Measurements from ENCODE around the gene PRSS8.

Gene PRSS8

GRCh38 chr16:31112711-31113110, 22.8 kb downstream of the PRSS8 start:
- Histone ChIP-seq H3K4me3 (no peak overlapping the region), H3K27me3 (no peaks in the 10 kb centered on the region), H3K4me2 (peak overlapping the region; percentile 70), H3K36me3 (peaks cover 43% of the 10 kb centered on the region), H3K9me3 (no peaks in the 10 kb centered on the region), H4K20me1 (no peaks in the 10 kb centered on the region), H3K4me1 (peaks cover 57% of the 10 kb centered on the region), H3K9ac (peak overlapping the region; percentile 51), H3K27ac (peak overlapping the region; percentile 77)
- TF ChIP-seq Cebpa-rat (IDR thresholded peaks at IDR 0.05): no peak

GRCh38 chr16:31111881-31112466, 23.6 kb downstream of the PRSS8 start:
- no peak overlapping the region for H3K27ac ChIP-seq
- no peak overlapping the region for H3K4me3 ChIP-seq
- H3K27me3 ChIP-seq: no peaks in the 10 kb centered on the region
- no peak overlapping the region for H3K4me2 ChIP-seq
- peaks cover 64% of the 10 kb centered on the region for H3K4me1 ChIP-seq
- H3K9me3 ChIP-seq: no peaks in the 10 kb centered on the region
- no peak overlapping the region for H3K9ac ChIP-seq
- peaks cover 43% of the 10 kb centered on the region for H3K36me3 ChIP-seq
- no peaks in the 10 kb centered on the region for H4K20me1 ChIP-seq
- no peak for TF ChIP-seq Cebpa-rat (IDR thresholded peaks at IDR 0.05)

GRCh38 chr16:31110106-31111034, 25.2 kb downstream of the PRSS8 start:
- Histone ChIP-seq H3K4me3 (no peak overlapping the region), H3K27ac (no peak overlapping the region), H4K20me1 (no peaks in the 10 kb centered on the region)

GRCh38 chr16:31109622-31110021, 25.9 kb downstream of the PRSS8 start:
- Histone ChIP-seq H4K20me1 (no peaks in the 10 kb centered on the region), H3K4me3 (no peak overlapping the region; the same call in 1 of the 2 replicates), H3K4me2 (peak overlapping the region; percentile 98), H3K4me1 (peaks cover 65% of the 10 kb centered on the region), H3K36me3 (peaks cover 43% of the 10 kb centered on the region), H3K9me3 (no peaks in the 10 kb centered on the region), H3K9ac (no peak overlapping the region), H3K27me3 (no peaks in the 10 kb centered on the region), H3K27ac (no peak overlapping the region)
- TF ChIP-seq Cebpa-rat (IDR thresholded peaks at IDR 0.05): no peak

More at GRCh38 chr16:31110106-31111034, 25.2 kb downstream of the PRSS8 start:
- no peak overlapping the region for H3K9ac ChIP-seq
- peaks cover 66% of the 10 kb centered on the region for H3K4me1 ChIP-seq
- no peak for TF ChIP-seq Cebpa-rat (IDR thresholded peaks at IDR 0.05)
- peaks cover 43% of the 10 kb centered on the region for H3K36me3 ChIP-seq
- no peaks in the 10 kb centered on the region for H3K27me3 ChIP-seq
- H3K4me2 ChIP-seq: no peak overlapping the region
- H3K9me3 ChIP-seq: no peaks in the 10 kb centered on the region

- no peak for TF ChIP-seq Cebpa-rat (IDR thresholded peaks at IDR 0.05)
- H3K9ac ChIP-seq: peak overlapping the region; percentile 95
- H3K27ac ChIP-seq: peak overlapping the region; percentile 90
- no peaks in the 10 kb centered on the region for H4K20me1 ChIP-seq
- H3K36me3 ChIP-seq: peaks cover 43% of the 10 kb centered on the region
- no peaks in the 10 kb centered on the region for H3K27me3 ChIP-seq
- H3K4me3 ChIP-seq: peak overlapping the region; percentile 100
- no peaks in the 10 kb centered on the region for H3K9me3 ChIP-seq
- H3K4me2 ChIP-seq: peak overlapping the region; percentile 98
- H3K4me1 ChIP-seq: peaks cover 59% of the 10 kb centered on the region
Measured at GRCh38 chr16:31108794-31109558, 26.6 kb downstream of the PRSS8 start.

GRCh38 chr16:31108035-31108793, 27.3 kb downstream of the PRSS8 start, which contains the start of gene BCKDK:
TSS of gene BCKDK (plus strand) at chr16:31108386. CDS start at chr16:31109224, 838 bp downstream.
- Histone ChIP-seq H3K4me1 (peaks cover 51% of the 10 kb centered on the region), H3K9me3 (no peaks in the 10 kb centered on the region), H3K36me3 (peaks cover 42% of the 10 kb centered on the region), H3K27me3 (no peaks in the 10 kb centered on the region), H3K4me2 (peak within 1 kb of the TSS; percentile 98), H3K4me3 (peak within 1 kb of the TSS; percentile 100), H4K20me1 (no peaks in the 10 kb centered on the region), H3K27ac (peak within 1 kb of the TSS; percentile 90), H3K9ac (peak within 1 kb of the TSS; percentile 95)
- no peak for TF ChIP-seq Cebpa-rat (IDR thresholded peaks at IDR 0.05)

GRCh38 chr16:31107465-31107867, 28.1 kb downstream of the PRSS8 start:
- H3K27me3 ChIP-seq: no peaks in the 10 kb centered on the region
- TF ChIP-seq Cebpa-rat (IDR thresholded peaks at IDR 0.05): no peak
- H3K9ac ChIP-seq: peak overlapping the region; percentile 95; the same call in 1 of the 2 replicates
- no peaks in the 10 kb centered on the region for H4K20me1 ChIP-seq
- H3K4me2 ChIP-seq: peak overlapping the region; percentile 98
- H3K27ac ChIP-seq: 0 out of 2 replicates have a peak overlapping the region, but pooled peaks have one; percentile 23
- H3K4me3 ChIP-seq: peak overlapping the region; percentile 100
- peaks cover 43% of the 10 kb centered on the region for H3K4me1 ChIP-seq
- H3K36me3 ChIP-seq: peaks cover 34% of the 10 kb centered on the region
- no peaks in the 10 kb centered on the region for H3K9me3 ChIP-seq

GRCh38 chr16:31106509-31107464, 28.7 kb downstream of the PRSS8 start:
- peaks cover 40% of the 10 kb centered on the region for H3K4me1 ChIP-seq
- no peaks in the 10 kb centered on the region for H4K20me1 ChIP-seq
- H3K36me3 ChIP-seq: peaks cover 27% of the 10 kb centered on the region
- H3K4me2 ChIP-seq: peak overlapping the region; percentile 98
- no peaks in the 10 kb centered on the region for H3K9me3 ChIP-seq
- TF ChIP-seq Cebpa-rat (IDR thresholded peaks at IDR 0.05): no peak
- H3K27me3 ChIP-seq: no peaks in the 10 kb centered on the region
- 0 out of 2 replicates have a peak overlapping the region, but pooled peaks have one; percentile 23 for H3K27ac ChIP-seq
- peak overlapping the region; percentile 95; the same call in 1 of the 2 replicates for H3K9ac ChIP-seq
- no peak overlapping the region; the same call in 1 of the 2 replicates for H3K4me3 ChIP-seq

All from BLaER1 (cell line).